NCI-H2196 (cell line): ENCODE measurements around the gene STXBP5.

ENCODE experiments used
- DNase-seq: peaks from one replicate; lab custom pipeline; 2025; ENCODE audit not compliant: unreplicated experiment; lab: John Stamatoyannopoulos, UW

STXBP5 gene

GRCh38 chr6:147204060-147204785 lies at the start of gene STXBP5:
Gene STXBP5, plus strand, starts transcription at chr6:147204417. Its CDS starts 116 bp downstream, at chr6:147204533.
- DNase-seq = peak; percentile 15

- peak; percentile 37 for DNase-seq
These were observed 49.8 kb upstream of the STXBP5 start for GRCh38 chr6:147154454-147154853.

GRCh38 chr6:147156218-147156617 lies 48.0 kb upstream of the STXBP5 start:
- DNase-seq = no peak

GRCh38 chr6:147156799-147157382 lies 47.3 kb upstream of the STXBP5 start:
- DNase-seq = no peak

- DNase-seq = no peak
These were observed 46.3 kb upstream of the STXBP5 start for GRCh38 chr6:147157930-147158329.

GRCh38 chr6:147158881-147159280 lies 45.3 kb upstream of the STXBP5 start:
- no peak for DNase-seq

- DNase-seq = no peak
These were observed 44.5 kb upstream of the STXBP5 start for GRCh38 chr6:147159536-147160374.

- no peak for DNase-seq
These were observed 43.6 kb upstream of the STXBP5 start for GRCh38 chr6:147160593-147160992.

- no peak for DNase-seq
These were observed 42.8 kb upstream of the STXBP5 start for GRCh38 chr6:147161253-147161973.

GRCh38 chr6:147161974-147162495 lies 42.2 kb upstream of the STXBP5 start:
- DNase-seq = no peak

GRCh38 chr6:147164761-147165160 lies 39.5 kb upstream of the STXBP5 start:
- no peak for DNase-seq

- DNase-seq = peak; percentile 9
These were observed 37.8 kb upstream of the STXBP5 start for GRCh38 chr6:147166360-147166944.

- no peak for DNase-seq
These were observed 37.2 kb upstream of the STXBP5 start for GRCh38 chr6:147166992-147167391.

- DNase-seq = no peak
These were observed 36.4 kb upstream of the STXBP5 start for GRCh38 chr6:147167576-147168461.

- DNase-seq = no peak
These were observed 34.7 kb upstream of the STXBP5 start for GRCh38 chr6:147169529-147169928.

- no peak for DNase-seq
These were observed 33.9 kb upstream of the STXBP5 start for GRCh38 chr6:147170269-147170668.

- no peak for DNase-seq
These were observed 31.1 kb upstream of the STXBP5 start for GRCh38 chr6:147173140-147173539.

- DNase-seq = no peak
These were observed 30.4 kb upstream of the STXBP5 start for GRCh38 chr6:147173675-147174308.

- no peak for DNase-seq
These were observed 27.4 kb upstream of the STXBP5 start for GRCh38 chr6:147176795-147177194.
